ENCODE results near the gene SLC25A21.
"Not testable (repeated sequence)": the region's sequence is repeated elsewhere in the genome, so short reads cannot be mapped to it uniquely, and the experiment has no call there.

Gene SLC25A21

GRCh38 chr14:37036669-37037341, 135.6 kb downstream of the SLC25A21 start:
- DNase-seq, result peak; percentile 26

GRCh38 chr14:37035401-37035800, 137.0 kb downstream of the SLC25A21 start:
- no peak for DNase-seq

GRCh38 chr14:37034410-37035285, 137.8 kb downstream of the SLC25A21 start:
- peak; percentile 8 for DNase-seq

- DNase-seq, result no peak
These were observed 139.5 kb downstream of the SLC25A21 start for GRCh38 chr14:37032863-37033262.

- no peak for DNase-seq
These were observed 145.1 kb downstream of the SLC25A21 start for GRCh38 chr14:37027188-37027824.

GRCh38 chr14:37023875-37024565, 148.4 kb downstream of the SLC25A21 start:
- no peak for DNase-seq

GRCh38 chr14:37021390-37021789, 151.0 kb downstream of the SLC25A21 start:
- DNase-seq, result no peak

- no peak for DNase-seq
These were observed 152.9 kb downstream of the SLC25A21 start for GRCh38 chr14:37019488-37019887.

- no peak for DNase-seq
These were observed 153.7 kb downstream of the SLC25A21 start for GRCh38 chr14:37018571-37019240.

- DNase-seq, result no peak
These were observed 159.3 kb downstream of the SLC25A21 start for GRCh38 chr14:37013078-37013477.

GRCh38 chr14:36998686-36999085, 173.7 kb downstream of the SLC25A21 start:
- DNase-seq, result no peak

GRCh38 chr14:36997843-36998242, 174.6 kb downstream of the SLC25A21 start:
- no peak for DNase-seq

GRCh38 chr14:36996857-36997590, 175.4 kb downstream of the SLC25A21 start:
- no peak for DNase-seq

- DNase-seq, result peak; percentile 68
These were observed 176.1 kb downstream of the SLC25A21 start for GRCh38 chr14:36996133-36996856.

GRCh38 chr14:36989806-36990205, 182.6 kb downstream of the SLC25A21 start:
- no peak for DNase-seq

- DNase-seq, result peak; percentile 1
These were observed 183.4 kb downstream of the SLC25A21 start for GRCh38 chr14:36988989-36989388.

- peak; percentile 30 for DNase-seq
These were observed 183.8 kb downstream of the SLC25A21 start for GRCh38 chr14:36988568-36988967.

- no peak for DNase-seq
These were observed 186.0 kb downstream of the SLC25A21 start for GRCh38 chr14:36986407-36986806.

- DNase-seq, result peak; percentile 54
These were observed 190.4 kb downstream of the SLC25A21 start for GRCh38 chr14:36981832-36982529.

GRCh38 chr14:36980413-36980812, 192.0 kb downstream of the SLC25A21 start:
- DNase-seq, result not testable (repeated sequence)
